Endothelial cell of umbilical vein (primary cell): Measurements from ENCODE around the gene NMNAT3. TPM values are rescaled to one million over a fixed set of nuclear protein-coding genes. Genes with fewer than 3 reads are reported as not detected.

Experiments
- BruUV-seq: library from RNA; stranded (reverse); fragments of 400-500 nt; replicated peaks from 2 replicates; lab custom pipeline; 2021; lab: Mats Ljungman, UMichigan
- CTCF ChIA-PET: fragments of 300-600, 350-600 bp; sonication (Branson Sonifier 250); formaldehyde crosslinking; loops from one replicate; lab custom pipeline; 2021; ENCODE audit warnings: antibody characterized with exemption, inconsistent platforms; lab: Charles Lee
- POLR2A ChIA-PET: fragments of 300-600, 350-600 bp; sonication (Branson Sonifier 250); formaldehyde crosslinking; loops from one replicate; lab custom pipeline; 2021; ENCODE audit warnings: antibody characterized with exemption, inconsistent platforms; lab: Charles Lee
- DNase-seq: peaks from one replicate; pipeline ENCODE4 v3.0.0-alpha.2; 2011; ENCODE audit warnings: low read depth, low spot score
- FAIRE-seq: peaks from 2 replicates; lab custom pipeline; 2011; peaks lifted over from hg19 to GRCh38; lab: Jason Lieb, UNC
- H2AFZ ChIP-seq: 2 replicates; pipeline ENCODE4 v1.6.0; 2012; ENCODE audit warnings: low read depth, low read length, control low read depth, inconsistent platforms
- H3K27ac ChIP-seq: 2 replicates; pipeline ENCODE4 v1.5.1; 2011; ENCODE audit warnings: low read depth, mild to moderate bottlenecking, control low read depth, low read length, moderate library complexity; ENCODE audit not compliant: insufficient read depth
- H3K27me3 ChIP-seq, 2 experiments: 2 replicates each; pipeline versions ENCODE4 v1.6.0 to v1.6.1; 2011; ENCODE audit warnings: low read length in 2 of 2, mixed read lengths in 1 of 2; ENCODE audit not compliant: control insufficient read depth in 2 of 2, insufficient read depth in 2 of 2
- H3K36me3 ChIP-seq, 2 experiments: 2 replicates in 1 of 2; 3 replicates in 1 of 2; pipeline ENCODE4 v1.5.1; 2011; ENCODE audit warnings: low read length in 2 of 2, mild to moderate bottlenecking in 1 of 2, moderate library complexity in 1 of 2; ENCODE audit not compliant: control insufficient read depth in 2 of 2, insufficient read depth in 2 of 2; ENCODE audit errors: extremely low read depth in 1 of 2
- H3K4me1 ChIP-seq: 3 replicates; pipeline ENCODE4 v1.5.1; 2011; ENCODE audit warnings: mild to moderate bottlenecking, low read length; ENCODE audit not compliant: control insufficient read depth, insufficient read depth; ENCODE audit errors: extremely low read depth
- H3K4me2 ChIP-seq: 2 replicates; pipeline ENCODE4 v1.6.1; 2011; ENCODE audit warnings: low read length, control low read depth, mixed read lengths; ENCODE audit not compliant: insufficient read depth
- H3K4me3 ChIP-seq, 3 experiments: fragments of 200-600 bp in 1 of 3; sonication (generic), shearing (Covaris generic) in 1 of 3; replicated peaks in 1 of 3; 2 replicates each; pipeline ENCODE4 v1.5.1; 2011 to 2016; ENCODE audit warnings: control low read depth in 3 of 3, low read length in 3 of 3, mild to moderate bottlenecking in 2 of 3, inconsistent platforms in 1 of 3, low read depth in 1 of 3, moderate library complexity in 1 of 3; ENCODE audit not compliant: insufficient read depth in 1 of 3
- H3K79me2 ChIP-seq: 2 replicates; pipeline ENCODE4 v1.6.0; 2012; ENCODE audit warnings: low read length, inconsistent platforms; ENCODE audit not compliant: control insufficient read depth, insufficient read depth
- H3K9ac ChIP-seq: replicated peaks from 2 replicates; pipeline ENCODE3; 2011; ENCODE audit warnings: low read length, control low read depth; ENCODE audit not compliant: insufficient read depth; ENCODE audit errors: extremely low read depth
- H3K9me1 ChIP-seq: replicated peaks from 3 replicates; pipeline ENCODE4 v1.6.0; 2011; ENCODE audit warnings: mild to moderate bottlenecking, low read length; ENCODE audit not compliant: control insufficient read depth, insufficient read depth; ENCODE audit errors: extremely low read depth
- H3K9me3 ChIP-seq: replicated peaks from 2 replicates; pipeline ENCODE4 v1.5.1; 2012; ENCODE audit warnings: low read length, inconsistent platforms; ENCODE audit not compliant: control insufficient read depth, insufficient read depth
- H4K20me1 ChIP-seq: replicated peaks from 2 replicates; pipeline ENCODE3; 2011; ENCODE audit warnings: mild to moderate bottlenecking, low read length; ENCODE audit not compliant: control insufficient read depth, insufficient read depth; ENCODE audit errors: extremely low read depth
- EZH2 ChIP-seq: IDR thresholded peaks from 2 replicates; pipeline ENCODE4 v1.6.1; 2012; ENCODE audit warnings: borderline replicate concordance, low read depth, mild to moderate bottlenecking, moderate library complexity, low read length, inconsistent platforms; ENCODE audit not compliant: severe bottlenecking
- FOS ChIP-seq: IDR thresholded peaks from 2 replicates; pipeline ENCODE4 v1.6.1; 2011; ENCODE audit warnings: mild to moderate bottlenecking, low read length, moderate library complexity, borderline replicate concordance; ENCODE audit not compliant: insufficient read depth
- JUN ChIP-seq: IDR thresholded peaks from 2 replicates; pipeline ENCODE4 v1.6.1; 2011; ENCODE audit warnings: borderline replicate concordance, low read depth; ENCODE audit not compliant: insufficient read length, insufficient read depth
- MAX ChIP-seq: IDR thresholded peaks from 2 replicates; pipeline ENCODE4 v1.6.1; 2011; ENCODE audit not compliant: insufficient read depth, insufficient read length
- MYC ChIP-seq: IDR thresholded peaks from one replicate; pipeline ENCODE4 v1.6.1; 2011; ENCODE audit warnings: mild to moderate bottlenecking, low read depth, low read length
- dilution Hi-C: fragments of 300-500 bp; cut with MboI; formaldehyde crosslinking; loops from one replicate; pipeline ENCODE4 v1.15.0; 2019; ENCODE audit warnings: low sequenced_read_pairs; ENCODE audit not compliant: extremely low pct_ligation_motif_present
- intact Hi-C: fragments of 100-400 bp; cut with micrococcal nuclease; formaldehyde crosslinking; loops from one replicate; pipeline ENCODE4 v1.10.0; 2022
- polyA plus RNA-seq, 4 experiments: library from polyadenylated mRNA; depleted of rRNA in 3 of 4; stranded (reverse) in 3 of 4; unstranded in 1 of 4; fragments of >200 nt; gene quantifications; 2 replicates each; pipeline versions ENCODE4 v1.2.1 to v1.2.3, GENCODE V29; 2011 to 2012; ENCODE audit warnings: missing spikeins in 1 of 4
- total RNA-seq: library from RNA; stranded (reverse); gene quantifications from 2 replicates; pipeline ENCODE4 v1.2.3, GENCODE V29; 2021
- TF ChIP-seq, protein P1 (sequence below), 2 donors: IDR thresholded peaks; 1 replicate in 1 of 2; 2 replicates in 1 of 2; pipeline ENCODE4 v1.5.1; 2011; ENCODE audit warnings: low read length in 2 of 2, mild to moderate bottlenecking in 2 of 2, moderate library complexity in 2 of 2, control low read depth in 1 of 2, inconsistent platforms in 1 of 2, low read depth in 1 of 2; ENCODE audit not compliant: insufficient read depth in 1 of 2; ENCODE audit errors: extremely low read depth in 1 of 2

The NMNAT3 gene
- total and polyA plus RNA-seq, 2 donors (not counting 3 experiments of a cell fraction or from before 2014, with no cell fraction given): 0.59 to 0.60 TPM

GRCh38 chr3:139518306-139518705 is 159.5 kb downstream of the NMNAT3 start:
- H3K27ac ChIP-seq: no peak overlapping the region
- H3K9me1 ChIP-seq: no peaks in the 10 kb centered on the region
- dilution Hi-C loops: no loop called here
- H3K4me3 ChIP-seq: no peak overlapping the region
- DNase-seq (no peak), FAIRE-seq (no peak)
- no peaks in the 10 kb centered on the region for H3K36me3 ChIP-seq
- H3K4me2 ChIP-seq: no peak overlapping the region
- no peaks in the 10 kb centered on the region for H3K79me2 ChIP-seq
- ChIA-PET CTCF (no interaction called here), POLR2A (no interaction called here)
- H4K20me1 ChIP-seq: no peaks in the 10 kb centered on the region
- no peak overlapping the region for H3K9ac ChIP-seq
- H2AFZ ChIP-seq: no peak overlapping the region
- no peaks in the 10 kb centered on the region for H3K27me3 ChIP-seq
- no peak for TF ChIP-seq JUN
- no peak for TF ChIP-seq EZH2
- no peak for TF ChIP-seq FOS
- no peak for TF ChIP-seq MYC
- TF ChIP-seq MAX: no peak
- TF ChIP-seq, protein P1, sequence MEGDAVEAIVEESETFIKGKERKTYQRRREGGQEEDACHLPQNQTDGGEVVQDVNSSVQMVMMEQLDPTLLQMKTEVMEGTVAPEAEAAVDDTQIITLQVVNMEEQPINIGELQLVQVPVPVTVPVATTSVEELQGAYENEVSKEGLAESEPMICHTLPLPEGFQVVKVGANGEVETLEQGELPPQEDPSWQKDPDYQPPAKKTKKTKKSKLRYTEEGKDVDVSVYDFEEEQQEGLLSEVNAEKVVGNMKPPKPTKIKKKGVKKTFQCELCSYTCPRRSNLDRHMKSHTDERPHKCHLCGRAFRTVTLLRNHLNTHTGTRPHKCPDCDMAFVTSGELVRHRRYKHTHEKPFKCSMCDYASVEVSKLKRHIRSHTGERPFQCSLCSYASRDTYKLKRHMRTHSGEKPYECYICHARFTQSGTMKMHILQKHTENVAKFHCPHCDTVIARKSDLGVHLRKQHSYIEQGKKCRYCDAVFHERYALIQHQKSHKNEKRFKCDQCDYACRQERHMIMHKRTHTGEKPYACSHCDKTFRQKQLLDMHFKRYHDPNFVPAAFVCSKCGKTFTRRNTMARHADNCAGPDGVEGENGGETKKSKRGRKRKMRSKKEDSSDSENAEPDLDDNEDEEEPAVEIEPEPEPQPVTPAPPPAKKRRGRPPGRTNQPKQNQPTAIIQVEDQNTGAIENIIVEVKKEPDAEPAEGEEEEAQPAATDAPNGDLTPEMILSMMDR (IDR thresholded peaks at IDR 0.05; ENCODE audit: extremely low read depth in 1 of 2, insufficient read depth in 1 of 2, low read depth in 1 of 2, low read length in 2 of 2): no peak
- no peaks in the 10 kb centered on the region for H3K4me1 ChIP-seq
- H3K9me3 ChIP-seq: no peaks in the 10 kb centered on the region
- intact Hi-C loops: no loop called here
- no TSS peak for BruUV-seq
